Measurements from ENCODE around the gene HMGCLL1.

Gene HMGCLL1

DNA sequence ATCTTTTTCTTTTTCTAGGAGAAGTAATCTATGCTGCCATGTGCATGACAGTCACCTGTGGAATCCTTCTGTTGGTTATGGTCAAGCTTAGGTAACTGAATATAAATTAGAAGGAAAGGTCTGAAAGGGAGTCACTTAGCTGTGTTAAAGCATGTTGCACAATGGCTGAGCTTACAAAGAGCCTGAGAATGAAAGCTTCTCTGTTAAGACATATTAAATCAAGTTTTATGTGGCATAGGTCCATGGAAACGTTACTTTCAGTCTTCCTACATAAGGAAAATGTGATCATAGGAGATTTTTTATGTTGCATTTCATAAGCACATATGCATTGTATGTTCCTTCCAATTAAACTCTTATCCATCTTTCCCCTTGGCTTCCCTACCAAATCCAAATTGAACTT, 179.6 kb downstream of the HMGCLL1 start:
- DNase-seq (ENCODE audit: low read depth in 1 of 2, low spot score in 1 of 2), result no peak
- no peak for TF ChIP-seq JUND (IDR thresholded peaks at IDR 0.05; ENCODE audit: low read depth)
- in situ Hi-C loops (cut with HindIII; ENCODE audit: low pct_unique_long_range_greater_than_20kb, low sequenced_read_pairs), result no loop called here

DNA sequence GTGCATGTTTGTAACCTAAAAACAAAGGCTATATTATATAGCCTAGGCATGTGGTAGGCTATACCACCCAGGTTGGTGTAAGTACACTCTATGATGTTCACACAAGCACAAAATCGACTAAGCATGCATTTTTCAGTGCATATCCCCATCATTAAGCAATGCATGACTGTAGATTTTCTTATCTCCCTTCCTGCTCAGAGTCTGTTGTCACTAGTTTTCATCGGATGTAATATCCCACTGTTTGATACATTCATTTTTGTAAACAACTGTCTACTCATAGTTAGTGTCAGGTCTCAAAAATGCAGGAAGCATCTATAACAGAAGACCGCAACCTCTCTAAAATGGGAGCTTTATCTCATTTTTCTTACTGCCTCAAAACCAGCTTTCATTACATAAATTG, 181.0 kb downstream of the HMGCLL1 start:
- in situ Hi-C loops (cut with HindIII; ENCODE audit: low pct_unique_long_range_greater_than_20kb, low sequenced_read_pairs), result no loop called here
- DNase-seq (ENCODE audit: low read depth in 1 of 2, low spot score in 1 of 2), result no peak
- no peak for TF ChIP-seq JUND (IDR thresholded peaks at IDR 0.05; ENCODE audit: low read depth)

DNA sequence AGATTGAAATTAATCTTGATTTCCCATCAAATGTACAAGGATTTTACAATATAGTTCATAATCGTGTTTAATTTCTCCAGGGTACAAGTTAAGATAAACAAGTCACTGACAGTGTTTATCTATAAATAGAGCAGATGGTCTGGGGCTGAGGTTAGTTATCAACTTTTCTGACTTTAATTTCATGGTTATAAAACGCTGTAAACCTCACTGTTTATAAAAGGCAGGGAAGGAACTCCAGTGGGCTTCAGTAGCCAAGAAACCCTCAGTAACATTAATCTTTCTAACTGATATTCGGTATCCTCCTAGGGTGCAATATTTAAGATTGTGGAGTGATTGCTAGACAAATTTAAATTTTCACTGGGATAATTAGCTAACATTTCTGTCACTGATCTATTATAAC, 183.1 kb downstream of the HMGCLL1 start:
- in situ Hi-C loops (cut with HindIII; ENCODE audit: low pct_unique_long_range_greater_than_20kb, low sequenced_read_pairs), result no loop called here
- no peak for TF ChIP-seq JUND (IDR thresholded peaks at IDR 0.05; ENCODE audit: low read depth)
- DNase-seq (ENCODE audit: low read depth in 1 of 2, low spot score in 1 of 2), result no peak

- no peak for DNase-seq (ENCODE audit: low read depth in 1 of 2, low spot score in 1 of 2)
- in situ Hi-C loops (cut with HindIII; ENCODE audit: low pct_unique_long_range_greater_than_20kb, low sequenced_read_pairs), result no loop called here
- TF ChIP-seq JUND (IDR thresholded peaks at IDR 0.05; ENCODE audit: low read depth), result no peak
Observed at GRCh38 chr6:55388211-55388610, 190.8 kb downstream of the HMGCLL1 start.
